ENCODE data around the gene ZMIZ1.

ZMIZ1 gene

DNA sequence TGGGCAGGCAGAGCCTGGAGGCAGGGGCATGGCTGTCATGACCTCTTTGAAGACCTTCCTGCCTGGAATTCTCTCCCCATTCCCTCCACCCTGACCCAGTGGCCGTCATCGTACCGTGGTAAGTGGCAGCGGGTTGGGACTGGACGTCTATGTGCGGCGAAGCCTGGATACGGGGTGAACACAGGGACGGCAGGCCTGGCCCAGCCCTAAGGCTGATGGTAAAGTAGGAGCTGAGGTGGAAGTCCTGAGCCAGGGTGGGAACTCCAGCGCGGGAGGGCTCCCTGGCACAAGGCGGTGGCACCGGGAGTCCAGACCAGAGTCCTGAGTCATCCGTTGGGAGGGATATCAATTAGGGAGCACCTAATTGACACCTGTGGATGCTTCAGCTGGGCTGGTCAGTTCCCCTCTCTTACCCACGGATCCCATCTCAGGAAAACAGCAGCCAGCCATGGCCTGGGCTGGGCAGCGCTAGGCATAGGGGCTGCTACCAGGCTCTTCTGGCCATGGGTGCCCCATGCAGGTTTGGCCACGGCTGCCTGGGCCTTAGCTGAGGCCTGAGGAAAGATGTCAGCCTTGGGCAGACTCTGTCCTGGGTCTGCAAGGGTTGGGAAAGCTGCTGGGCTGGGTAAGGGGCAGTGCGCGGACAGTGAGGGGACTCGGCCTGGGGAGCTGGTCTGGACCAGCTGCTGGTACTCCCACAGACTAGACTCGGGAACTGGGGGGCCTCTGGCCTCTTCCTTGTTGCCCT lies 281.8 kb downstream of the ZMIZ1 start:
- DNase-seq (ENCODE audit: low spot score) (no peak), FAIRE-seq (no peak)

DNA sequence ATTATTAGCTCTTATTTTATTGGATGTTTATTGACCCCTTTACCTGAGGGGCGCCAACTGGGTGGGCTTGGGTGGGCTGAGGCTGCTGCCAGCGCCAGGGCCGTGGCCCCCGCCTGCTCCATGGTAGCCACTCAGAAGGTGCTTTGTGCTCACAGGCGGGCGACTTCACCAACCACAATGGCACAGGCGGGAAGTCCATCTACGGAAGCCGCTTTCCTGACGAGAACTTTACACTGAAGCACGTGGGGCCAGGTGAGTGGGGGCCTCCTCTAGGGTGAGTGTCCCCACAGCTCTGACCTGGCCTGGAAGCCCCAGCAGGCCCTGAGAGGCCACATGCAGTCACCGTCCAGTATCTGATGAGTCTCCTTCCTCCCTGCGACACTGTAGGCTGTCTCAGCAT lies 282.6 kb downstream of the ZMIZ1 start:
- DNase-seq (ENCODE audit: low spot score): no peak
- no peak for FAIRE-seq

DNA sequence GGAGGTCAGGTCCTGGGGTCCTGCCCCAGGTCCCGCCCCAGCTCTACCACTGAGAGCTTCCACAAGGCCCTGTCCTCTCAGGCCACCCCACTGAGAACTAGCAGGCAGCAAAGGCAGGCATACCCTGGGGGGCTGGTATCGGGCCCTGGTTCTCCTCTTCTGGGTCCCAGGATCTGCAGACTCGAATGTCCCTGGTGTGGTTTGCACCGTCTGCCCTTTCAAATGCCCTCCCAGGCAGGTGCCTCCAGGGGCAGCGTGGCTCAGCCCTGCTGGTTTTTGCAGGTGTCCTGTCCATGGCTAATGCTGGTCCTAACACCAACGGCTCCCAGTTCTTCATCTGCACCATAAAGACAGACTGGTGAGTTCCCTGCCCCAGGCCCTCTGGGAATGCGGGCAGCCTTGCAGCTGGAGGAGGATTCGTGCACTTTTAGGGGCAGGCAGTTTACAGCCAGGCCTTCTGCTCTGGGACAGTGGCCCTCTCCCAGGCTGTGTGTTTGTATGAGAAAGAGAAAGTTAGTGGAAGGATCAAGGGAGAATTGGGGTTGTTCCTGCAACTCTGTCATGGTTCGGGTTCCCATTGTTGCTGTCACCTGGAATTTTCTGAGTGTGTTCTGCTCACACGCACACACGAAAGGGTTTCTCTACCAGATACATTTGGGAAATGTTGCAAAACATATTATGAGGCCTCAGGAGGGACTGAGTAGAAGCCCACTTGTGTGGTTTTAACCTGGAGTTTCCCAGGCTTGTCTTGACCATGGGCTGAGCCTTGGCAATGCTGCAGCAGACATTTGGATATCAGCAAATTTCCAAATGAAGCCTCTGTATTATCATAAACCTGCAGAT lies 283.5 kb downstream of the ZMIZ1 start:
- DNase-seq (ENCODE audit: low spot score) (no peak), FAIRE-seq (no peak)

DNA sequence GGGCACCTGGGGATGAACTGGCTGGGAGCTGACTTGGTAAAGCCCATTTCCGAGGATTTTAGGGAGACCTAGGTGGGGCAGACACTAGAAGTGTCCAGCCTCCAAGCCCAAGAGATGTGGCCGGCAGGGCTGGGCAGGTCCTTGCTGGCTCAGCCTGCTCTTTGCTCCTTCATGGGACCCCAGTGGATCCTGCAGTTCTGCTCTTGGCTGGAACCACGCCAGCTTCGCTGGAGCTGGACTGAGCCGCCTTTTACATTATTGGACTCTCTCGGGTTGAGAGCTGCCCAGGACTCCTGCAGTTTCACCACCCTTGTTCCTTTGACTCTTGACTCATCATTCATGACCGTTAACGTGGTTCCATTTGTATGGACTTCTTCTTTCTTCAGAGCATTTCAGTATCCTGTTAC lies 284.2 kb downstream of the ZMIZ1 start:
- no peak for FAIRE-seq

DNA sequence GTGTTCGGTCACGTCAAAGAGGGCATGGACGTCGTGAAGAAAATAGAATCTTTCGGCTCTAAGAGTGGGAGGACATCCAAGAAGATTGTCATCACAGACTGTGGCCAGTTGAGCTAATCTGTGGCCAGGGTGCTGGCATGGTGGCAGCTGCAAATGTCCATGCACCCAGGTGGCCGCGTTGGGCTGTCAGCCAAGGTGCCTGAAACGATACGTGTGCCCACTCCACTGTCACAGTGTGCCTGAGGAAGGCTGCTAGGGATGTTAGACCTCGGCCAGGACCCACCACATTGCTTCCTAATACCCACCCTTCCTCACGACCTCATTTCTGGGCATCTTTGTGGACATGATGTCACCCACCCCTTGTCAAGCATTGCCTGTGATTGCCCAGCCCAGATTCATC lies 285.0 kb downstream of the ZMIZ1 start:
- no peak for FAIRE-seq

More for the DNA sequence above, 284.2 kb downstream of the ZMIZ1 start:
- no peak for DNase-seq (ENCODE audit: low spot score)

DNA sequence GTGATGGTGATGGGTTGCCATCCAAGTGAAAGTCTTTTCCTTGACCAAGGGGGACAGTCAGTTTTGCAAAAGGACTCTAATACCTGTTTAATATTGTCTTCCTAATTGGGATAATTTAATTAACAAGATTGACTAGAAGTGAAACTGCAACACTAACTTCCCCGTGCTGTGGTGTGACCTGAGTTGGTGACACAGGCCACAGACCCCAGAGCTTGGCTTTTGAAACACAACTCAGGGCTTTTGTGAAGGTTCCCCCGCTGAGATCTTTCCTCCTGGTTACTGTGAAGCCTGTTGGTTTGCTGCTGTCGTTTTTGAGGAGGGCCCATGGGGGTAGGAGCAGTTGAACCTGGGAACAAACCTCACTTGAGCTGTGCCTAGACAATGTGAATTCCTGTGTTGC lies 285.4 kb downstream of the ZMIZ1 start:
- FAIRE-seq: no peak
- no peak for DNase-seq (ENCODE audit: low spot score)

More for the DNA sequence above, 285.0 kb downstream of the ZMIZ1 start:
- DNase-seq (ENCODE audit: low spot score): no peak

DNA sequence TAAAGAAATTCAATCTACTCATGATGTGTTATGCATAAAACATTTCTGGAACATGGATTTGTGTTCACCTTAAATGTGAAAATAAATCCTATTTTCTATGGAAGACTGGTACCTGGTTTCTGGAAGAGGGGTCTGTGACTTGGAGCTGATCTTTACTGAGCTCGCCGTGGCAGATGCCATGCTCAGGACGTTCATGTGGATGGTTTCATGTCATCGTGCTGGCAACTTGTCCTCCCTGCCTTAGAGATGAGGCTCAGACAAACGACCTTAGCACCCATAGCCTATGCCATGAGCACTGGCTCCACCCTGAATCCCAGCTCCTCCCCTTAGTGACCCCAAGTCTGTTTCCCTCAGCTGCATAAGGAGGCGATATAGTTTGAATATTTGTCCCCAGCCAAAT lies 285.8 kb downstream of the ZMIZ1 start:
- DNase-seq (ENCODE audit: low spot score): no peak
- no peak for FAIRE-seq

DNA sequence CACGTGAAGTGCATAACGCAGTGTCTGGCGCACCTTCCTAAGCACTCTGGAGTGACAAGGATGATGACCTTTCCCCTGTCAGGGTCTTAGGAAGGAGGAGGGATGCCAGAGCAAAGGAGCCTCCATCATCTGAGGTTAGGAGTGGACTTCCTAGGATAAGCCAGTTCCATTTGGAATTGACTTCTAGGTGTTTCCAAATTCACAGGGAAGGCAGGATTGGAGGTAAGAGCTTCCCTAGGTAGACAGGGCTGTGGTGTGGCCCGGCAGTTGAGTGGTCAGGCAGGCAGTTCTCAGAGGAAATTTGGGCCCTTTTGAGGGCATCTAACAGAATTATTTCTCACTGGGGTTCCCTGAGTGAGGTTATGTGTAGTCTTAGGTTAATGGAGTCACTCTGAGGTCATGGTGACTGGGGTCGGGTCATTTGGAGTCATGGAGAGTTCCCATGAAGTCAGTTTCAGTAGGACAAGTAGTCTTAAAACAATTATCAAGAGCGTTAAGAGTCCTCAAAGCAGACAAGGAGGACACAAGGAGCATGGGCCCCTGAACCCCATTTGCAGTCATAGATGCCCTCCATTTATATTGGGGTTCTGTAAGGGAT lies 286.8 kb downstream of the ZMIZ1 start:
- no peak for FAIRE-seq
- DNase-seq (ENCODE audit: low spot score): no peak

DNA sequence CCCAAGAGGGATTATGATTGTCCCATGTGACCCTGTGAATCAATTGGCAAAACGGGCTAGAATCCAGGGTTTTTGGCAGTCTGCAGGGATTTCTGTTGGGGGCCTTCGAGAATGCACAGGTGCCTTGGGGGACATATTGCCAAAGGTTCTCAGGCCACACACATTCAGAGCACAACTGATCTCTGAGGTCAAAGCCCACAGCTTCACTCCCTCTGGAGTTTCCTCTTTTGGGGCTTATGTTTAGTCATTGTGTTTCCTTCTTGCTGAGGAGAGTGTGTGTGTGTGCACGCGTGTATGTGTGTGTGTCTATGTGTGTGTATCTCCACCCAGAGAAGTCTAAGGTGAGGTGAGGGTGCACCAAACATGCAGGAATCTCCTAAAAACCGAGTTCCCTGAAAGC lies 287.3 kb downstream of the ZMIZ1 start:
- DNase-seq (ENCODE audit: low spot score) (no peak), FAIRE-seq (no peak)

DNA sequence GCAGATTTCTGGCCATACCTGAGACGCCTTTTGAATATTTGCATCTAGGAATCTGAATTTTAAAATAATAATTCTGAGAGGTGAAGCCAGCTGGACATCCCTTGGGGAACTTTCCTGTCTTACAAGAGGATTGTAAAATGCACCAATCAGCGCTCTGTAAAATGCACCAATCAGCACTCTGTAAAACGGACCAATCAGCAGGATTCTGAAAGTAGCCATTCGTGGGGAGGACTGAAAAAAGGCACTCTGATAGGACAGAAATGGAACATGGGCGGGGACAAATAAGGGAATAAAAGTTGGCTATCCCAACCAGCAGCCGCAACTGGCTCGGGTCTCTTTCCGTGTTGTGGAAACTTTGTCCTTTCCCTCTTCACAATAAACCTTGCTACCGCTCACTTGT lies 288.4 kb downstream of the ZMIZ1 start:
- no peak for FAIRE-seq
- DNase-seq (ENCODE audit: low spot score): no peak

DNA sequence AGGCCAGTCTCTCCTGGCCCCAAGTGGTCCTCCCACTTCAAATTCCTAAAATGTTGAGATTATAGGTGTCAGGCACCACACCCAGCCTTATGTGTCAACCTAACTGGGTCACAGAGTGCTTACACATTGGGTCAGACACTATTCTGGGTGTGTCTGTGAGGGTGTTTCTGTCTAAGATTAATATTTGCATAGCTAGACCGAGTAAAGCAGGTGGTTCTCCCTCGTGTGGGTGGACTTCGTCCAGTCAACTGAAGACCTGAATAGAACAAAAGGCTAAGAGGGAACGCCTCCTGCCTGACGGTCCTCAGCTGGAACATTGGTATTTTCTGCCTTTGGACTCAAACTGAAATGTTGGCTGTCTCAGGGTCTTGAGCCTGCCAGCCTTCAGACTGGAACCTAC lies 290.0 kb downstream of the ZMIZ1 start:
- DNase-seq (ENCODE audit: low spot score) (no peak), FAIRE-seq (no peak)

DNA sequence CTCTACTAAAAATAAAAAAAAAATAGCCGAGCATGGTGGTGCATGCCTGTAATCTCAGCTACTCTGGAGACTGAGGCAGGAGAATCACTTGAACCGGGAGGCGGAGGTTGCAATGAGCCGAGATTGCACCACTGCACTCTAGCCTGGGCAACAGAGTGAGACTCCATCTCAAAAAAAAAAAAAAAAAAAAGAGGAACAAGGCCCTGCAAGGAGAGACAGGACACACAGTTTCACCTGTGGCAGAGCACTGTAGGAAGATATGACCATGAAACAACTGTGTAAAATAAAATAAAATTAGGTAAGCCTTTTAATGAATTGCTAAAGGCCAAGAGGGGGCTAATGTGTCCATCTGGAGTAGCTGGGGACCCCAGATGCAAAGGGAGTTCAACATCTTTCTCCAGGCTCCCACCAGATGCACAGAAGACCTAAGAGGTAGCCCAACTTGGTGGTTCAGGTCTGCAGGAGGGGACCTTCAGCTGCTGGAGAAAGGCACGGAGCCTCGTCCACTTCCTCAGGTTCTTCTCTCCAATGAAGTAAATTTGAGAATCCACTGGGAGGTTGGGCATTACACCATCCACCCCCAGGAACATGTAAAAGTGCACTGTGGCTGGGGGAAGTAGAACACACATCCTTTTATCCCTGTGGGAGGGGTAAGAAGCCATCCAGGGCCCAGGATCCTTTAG lies 291.2 kb downstream of the ZMIZ1 start:
- FAIRE-seq (no peak), DNase-seq (ENCODE audit: low spot score) (no peak)

DNA sequence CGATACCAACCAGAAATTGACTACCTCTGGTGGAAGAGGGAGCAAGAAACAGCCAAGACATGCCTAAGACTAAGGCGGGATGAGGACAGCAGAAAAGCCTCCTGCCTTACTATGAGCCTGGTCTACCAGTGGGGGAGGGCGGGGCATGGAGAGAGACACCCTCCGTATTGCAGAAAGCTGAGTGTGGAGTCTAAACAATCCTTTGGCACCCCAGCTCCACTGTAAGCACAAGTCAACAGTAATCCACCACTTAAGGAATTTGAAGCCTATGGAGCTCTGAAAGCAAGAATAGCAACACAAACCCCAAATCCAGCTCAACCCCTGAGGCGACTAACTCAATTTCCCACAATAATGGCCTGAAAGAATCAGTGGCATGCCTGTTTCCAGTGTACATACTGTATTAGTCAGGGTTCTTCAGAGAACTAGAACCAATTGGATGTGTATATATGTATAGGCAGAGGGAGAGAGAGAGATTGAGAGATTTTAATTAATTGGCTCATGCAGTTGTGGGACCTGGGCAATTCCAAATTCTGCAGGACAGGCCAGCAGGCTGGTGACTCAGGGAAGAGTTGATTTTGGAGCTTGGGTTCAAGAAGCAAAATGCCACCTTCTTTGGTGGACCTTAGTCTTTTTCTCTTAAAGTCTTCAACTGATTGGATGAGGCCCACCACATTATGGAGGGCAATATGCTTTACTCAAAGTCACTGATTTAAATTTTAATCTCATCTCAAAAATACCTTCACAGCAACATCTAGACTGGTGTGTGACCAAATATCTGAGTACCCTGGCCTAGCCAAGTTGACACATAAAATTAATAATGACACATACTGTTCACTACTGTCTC lies 292.0 kb downstream of the ZMIZ1 start:
- DNase-seq (ENCODE audit: low spot score) (no peak), FAIRE-seq (no peak)

DNA sequence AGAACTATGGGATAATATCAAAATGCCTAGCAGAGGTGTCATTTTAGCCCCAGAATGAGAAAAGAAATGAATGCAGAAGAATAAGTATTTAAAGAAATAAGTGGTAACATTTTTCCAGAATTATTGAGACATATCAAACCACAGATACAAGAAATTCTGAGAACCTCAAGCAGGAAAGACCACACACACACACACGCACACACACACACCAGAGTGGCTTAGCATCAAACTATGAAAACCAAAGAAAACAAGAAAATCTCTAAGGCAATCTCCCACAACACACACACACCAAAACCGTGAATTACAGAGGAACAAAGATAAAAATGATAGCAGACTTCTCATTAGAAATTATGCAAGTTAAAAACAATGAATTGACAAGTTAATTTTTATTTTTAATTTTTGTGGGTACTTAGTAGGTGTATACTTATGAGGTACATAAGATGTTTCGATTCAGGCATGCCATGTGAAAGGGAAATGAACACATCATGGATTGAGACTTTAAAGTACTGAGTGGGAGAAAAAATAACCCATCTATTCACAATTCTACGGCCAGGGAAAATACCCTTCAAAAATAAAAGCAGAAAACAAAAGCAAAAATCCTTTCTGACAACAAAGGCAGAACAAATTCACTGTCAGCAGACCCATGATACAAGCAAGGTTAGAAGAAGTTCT lies 293.1 kb downstream of the ZMIZ1 start:
- no peak for FAIRE-seq

More for the DNA sequence above, 293.1 kb downstream of the ZMIZ1 start:
- DNase-seq (ENCODE audit: low spot score): no peak

Measured in urothelium cell line (cell line).